Measurements from ENCODE around the gene ENTPD8.
"Not testable (repeated sequence)": the region's sequence is repeated elsewhere in the genome, so short reads cannot be mapped to it uniquely, and the experiment has no call there.

ENTPD8 gene

GRCh38 chr9:137394866-137395665, 46.1 kb downstream of the ENTPD8 start:
- DNase-seq (ENCODE audit: low read depth in 2 of 2): no peak

- no peak for DNase-seq (ENCODE audit: low read depth in 2 of 2)
Measured at GRCh38 chr9:137393176-137394150, 47.7 kb downstream of the ENTPD8 start.

GRCh38 chr9:137392232-137393007, 48.7 kb downstream of the ENTPD8 start:
- no peak for DNase-seq (ENCODE audit: low read depth in 2 of 2)

GRCh38 chr9:137391411-137391754, 49.8 kb downstream of the ENTPD8 start:
- DNase-seq (ENCODE audit: low read depth in 2 of 2): no peak

- DNase-seq (ENCODE audit: low read depth in 2 of 2): no peak
Measured at GRCh38 chr9:137390553-137391410, 50.4 kb downstream of the ENTPD8 start.

- DNase-seq (ENCODE audit: low read depth in 2 of 2): no peak
Measured at GRCh38 chr9:137389428-137389746, 51.8 kb downstream of the ENTPD8 start.

- no peak for DNase-seq (ENCODE audit: low read depth in 2 of 2)
Measured at GRCh38 chr9:137388589-137389427, 52.3 kb downstream of the ENTPD8 start.

GRCh38 chr9:137387891-137388560, 53.1 kb downstream of the ENTPD8 start:
- no peak for DNase-seq (ENCODE audit: low read depth in 2 of 2)

GRCh38 chr9:137387114-137387890, 53.9 kb downstream of the ENTPD8 start:
- DNase-seq (ENCODE audit: low read depth in 2 of 2): no peak

- not testable (repeated sequence) for DNase-seq (ENCODE audit: low read depth in 2 of 2)
Measured at GRCh38 chr9:137386507-137387113, 54.5 kb downstream of the ENTPD8 start.

GRCh38 chr9:137385061-137385655, 56.0 kb downstream of the ENTPD8 start:
- no peak for DNase-seq (ENCODE audit: low read depth in 2 of 2)

Data from stimulated activated CD8-positive, alpha-beta memory T cell treated with anti-CD3 and anti-CD28 coated beads, Interleukin-2, amount 100 ng/mL, for 1 hour (primary cell).